Fibroblast of mammary gland (primary cell): ENCODE data around the gene CRACDL.

Source experiments
- DNase-seq: peaks from one replicate; pipeline ENCODE4 v3.0.0-alpha.2; 2010; ENCODE audit warnings: low read depth
- H3K4me3 ChIP-seq: 2 replicates; pipeline ENCODE4 v1.5.1; 2011; ENCODE audit warnings: low read depth, mild to moderate bottlenecking, low read length, moderate library complexity; ENCODE audit not compliant: control insufficient read depth
- CTCF ChIP-seq: conservative IDR thresholded peaks from 2 replicates; pipeline ENCODE4 v1.5.1; 2011; ENCODE audit warnings: low read depth, low read length, inconsistent platforms; ENCODE audit not compliant: control insufficient read depth, insufficient read depth

Gene CRACDL

DNA sequence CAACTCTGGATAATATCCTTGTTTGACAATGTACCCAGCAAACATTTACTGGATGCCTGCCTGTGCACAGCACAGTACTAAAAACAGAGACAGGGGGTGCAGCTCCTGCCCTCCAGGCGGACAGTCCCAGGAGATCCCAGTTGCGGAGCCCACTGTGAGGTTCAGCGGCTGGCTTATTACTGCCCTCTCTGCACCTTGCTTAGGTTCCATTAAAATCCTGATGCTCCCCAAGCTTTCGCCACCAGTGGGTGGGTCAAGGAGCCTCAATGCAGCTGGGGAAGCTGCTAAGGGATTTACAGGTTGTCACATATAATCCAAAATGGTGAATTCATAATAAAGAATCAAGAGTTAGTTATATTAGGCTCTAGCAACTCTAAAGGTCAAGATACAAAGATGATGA is 38.3 kb downstream of the CRACDL start:
- H3K4me3 ChIP-seq, result no peak overlapping the region
- DNase-seq, result no peak
- TF ChIP-seq CTCF, result no peak

GRCh38 chr2:98896944-98897343 is 39.1 kb downstream of the CRACDL start:
- no peak for DNase-seq
- TF ChIP-seq CTCF, result no peak
- no peak overlapping the region for H3K4me3 ChIP-seq

- TF ChIP-seq CTCF, result no peak
- no peak for DNase-seq
- no peak overlapping the region for H3K4me3 ChIP-seq
Measured at GRCh38 chr2:98896416-98896815, 39.6 kb downstream of the CRACDL start.

DNA sequence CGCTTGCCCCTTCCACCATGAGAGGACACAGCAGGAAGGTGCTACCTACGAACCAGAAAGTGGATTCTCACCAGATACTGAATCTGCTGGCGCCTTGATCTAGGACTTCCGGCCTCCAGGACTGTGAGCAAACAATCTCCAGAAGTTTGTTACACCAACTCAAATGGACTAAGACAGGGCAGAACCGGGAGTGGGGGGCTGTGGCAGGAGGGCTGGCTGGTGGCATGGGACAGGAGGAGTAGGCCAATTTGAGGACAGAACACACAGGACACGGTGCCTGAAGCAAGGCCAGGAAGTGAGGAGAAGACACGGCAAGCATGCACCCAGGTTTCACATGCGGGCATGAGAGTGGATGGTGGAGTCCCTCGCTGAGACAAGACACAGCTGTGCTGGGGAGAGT is 40.1 kb downstream of the CRACDL start:
- no peak for TF ChIP-seq CTCF
- DNase-seq, result no peak
- H3K4me3 ChIP-seq, result no peak overlapping the region

DNA sequence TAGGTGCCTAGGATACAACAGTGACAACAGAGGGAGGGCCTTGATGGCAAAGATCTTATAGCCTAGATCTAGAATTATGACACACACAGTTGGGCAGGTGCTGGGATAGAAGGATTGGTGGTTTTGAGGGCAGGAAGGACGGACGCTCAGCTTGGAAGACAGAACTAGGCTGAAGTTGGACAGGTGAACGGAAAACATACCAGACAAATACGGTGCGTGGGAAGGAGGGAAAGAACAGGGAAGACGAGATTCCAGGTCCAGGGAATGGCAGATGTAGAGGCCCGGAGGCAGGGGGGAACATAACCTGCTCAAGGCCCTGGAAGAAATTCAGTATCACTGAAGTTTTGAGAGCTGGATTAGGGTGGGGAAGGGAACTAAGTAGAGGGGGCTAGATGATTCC is 40.8 kb downstream of the CRACDL start:
- no peak overlapping the region for H3K4me3 ChIP-seq
- DNase-seq, result no peak
- no peak for TF ChIP-seq CTCF

- no peak overlapping the region for H3K4me3 ChIP-seq
- no peak for TF ChIP-seq CTCF
- DNase-seq, result no peak
Measured at GRCh38 chr2:98894331-98895000, 41.6 kb downstream of the CRACDL start.

DNA sequence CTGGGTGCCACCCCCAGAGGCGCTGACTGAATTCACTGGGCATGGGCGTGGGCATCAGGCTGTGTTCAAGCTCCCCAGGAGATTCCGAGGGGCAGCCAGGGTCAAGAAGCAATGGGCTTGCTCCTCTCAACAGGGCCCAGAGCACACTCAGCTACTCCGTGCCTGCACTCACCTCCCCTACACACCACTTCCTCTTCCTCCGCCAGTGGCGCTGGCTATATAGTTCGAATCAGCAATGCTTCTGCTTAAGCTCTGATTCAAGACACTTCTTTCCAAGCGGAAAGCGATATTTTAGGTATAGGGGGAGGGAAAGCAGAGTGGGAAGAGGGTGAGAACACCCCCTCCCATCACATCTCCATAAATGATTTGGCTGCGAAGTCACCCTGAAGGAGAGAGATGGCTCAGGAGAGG is 42.1 kb downstream of the CRACDL start:
- H3K4me3 ChIP-seq, result no peak overlapping the region
- DNase-seq, result no peak
- no peak for TF ChIP-seq CTCF
